Transverse colon (tissue), 4 donors: ENCODE data around the gene G3BP2. TPM values are rescaled to one million over a fixed set of nuclear protein-coding genes. Genes with fewer than 3 reads are reported as not detected.
"Not testable (repeated sequence)": the region's sequence is repeated elsewhere in the genome, so short reads cannot be mapped to it uniquely, and the experiment has no call there.

Source experiments
- DNase-seq: peaks from one replicate; pipeline ENCODE4 v3.0.0-alpha.2; 2019
- H3K27ac ChIP-seq, 4 donors: fragments of 200-600 bp; sonication (generic); 2 replicates each; pipeline ENCODE4 v1.5.1; 2016 to 2018; ENCODE audit warnings: inconsistent platforms in 4 of 4
- H3K27me3 ChIP-seq: fragments of 200-600 bp; sonication (generic); 2 replicates; pipeline ENCODE4 v1.5.1; 2017; ENCODE audit warnings: inconsistent platforms
- H3K36me3 ChIP-seq, 4 donors: fragments of 200-600 bp; sonication (generic); 2 replicates each; pipeline ENCODE4 v1.5.1; 2017 to 2019; ENCODE audit warnings: inconsistent platforms in 4 of 4
- H3K4me1 ChIP-seq, 4 donors: fragments of 200-600 bp; sonication (generic); 2 replicates each; pipeline ENCODE4 v1.5.1; 2017 to 2020; ENCODE audit warnings: inconsistent platforms in 4 of 4
- H3K4me3 ChIP-seq, 4 donors: fragments of 200-600 bp; sonication (generic); 1 replicate in 1 of 4; 2 replicates in 3 of 4; pipeline versions ENCODE4 v1.5.1 to v1.6.1; 2017 to 2019; ENCODE audit warnings: inconsistent platforms in 4 of 4
- H3K9me3 ChIP-seq, 2 donors: fragments of 200-600 bp; sonication (generic); 2 replicates each; pipeline ENCODE4 v1.5.1; 2017 to 2019; ENCODE audit warnings: inconsistent platforms in 2 of 2
- EP300 ChIP-seq: sonication (generic); formaldehyde crosslinking; IDR thresholded peaks from one replicate; pipeline ENCODE4 v1.6.1; 2017; ENCODE audit warnings: antibody characterized with exemption, low read depth
- POLR2A ChIP-seq: fragments of 450-650 bp; IDR thresholded peaks from one replicate; pipeline ENCODE4 v1.6.1; 2016; ENCODE audit warnings: antibody characterized with exemption, mild to moderate bottlenecking, moderate library complexity
- POLR2AphosphoS5 ChIP-seq, 3 donors: sonication (generic); formaldehyde crosslinking; IDR thresholded peaks; one replicate each; pipeline ENCODE4 v1.6.1; 2016; ENCODE audit warnings: antibody characterized with exemption in 3 of 3
- WGBS, 2 donors: methylation state at CpG; one replicate each; pipeline ENCODE4 v1.1.5; 2018; ENCODE audit warnings: low coverage in 1 of 2; 5-methylcytosine and 5-hydroxymethylcytosine counted together
- in situ Hi-C, 4 donors: fragments of 200-750 bp; cut with MboI; loops; one replicate each; pipeline versions ENCODE4 v1.15.0 to v1.15.1; 2017; ENCODE audit warnings: low sequenced_read_pairs in 3 of 4, low pct_ligation_motif_present in 1 of 4, low pct_unique_long_range_greater_than_20kb in 1 of 4
- intact Hi-C: fragments of 100-400 bp; cut with DNase I; formaldehyde crosslinking; loops from one replicate; pipeline ENCODE4 v1.15.1; 2023; ENCODE audit warnings: low total_unique reads
- total RNA-seq, 4 donors: library from RNA; depleted of rRNA; stranded (reverse); fragments of >200 nt; gene quantifications; one replicate each; pipeline ENCODE4 v1.1.0, GENCODE V29; 2016
- TF ChIP-seq, protein P1 (sequence below), 5 experiments: fragments of 200-600 bp in 3 of 5; fragments of 450-650 bp in 2 of 5; sonication (generic) in 3 of 5; IDR thresholded peaks; 1 replicate in 2 of 5; 2 replicates in 3 of 5; pipeline ENCODE4 v1.5.1; 2016 to 2017; ENCODE audit warnings: antibody characterized with exemption in 5 of 5, inconsistent platforms in 3 of 5, mild to moderate bottlenecking in 2 of 5, moderate library complexity in 1 of 5

Gene G3BP2
- 100 to 1,000 TPM in 2 of 4 donors, 10 to 100 TPM in 2; 50.7 to 110 (median 88.0) TPM for total RNA-seq

DNA sequence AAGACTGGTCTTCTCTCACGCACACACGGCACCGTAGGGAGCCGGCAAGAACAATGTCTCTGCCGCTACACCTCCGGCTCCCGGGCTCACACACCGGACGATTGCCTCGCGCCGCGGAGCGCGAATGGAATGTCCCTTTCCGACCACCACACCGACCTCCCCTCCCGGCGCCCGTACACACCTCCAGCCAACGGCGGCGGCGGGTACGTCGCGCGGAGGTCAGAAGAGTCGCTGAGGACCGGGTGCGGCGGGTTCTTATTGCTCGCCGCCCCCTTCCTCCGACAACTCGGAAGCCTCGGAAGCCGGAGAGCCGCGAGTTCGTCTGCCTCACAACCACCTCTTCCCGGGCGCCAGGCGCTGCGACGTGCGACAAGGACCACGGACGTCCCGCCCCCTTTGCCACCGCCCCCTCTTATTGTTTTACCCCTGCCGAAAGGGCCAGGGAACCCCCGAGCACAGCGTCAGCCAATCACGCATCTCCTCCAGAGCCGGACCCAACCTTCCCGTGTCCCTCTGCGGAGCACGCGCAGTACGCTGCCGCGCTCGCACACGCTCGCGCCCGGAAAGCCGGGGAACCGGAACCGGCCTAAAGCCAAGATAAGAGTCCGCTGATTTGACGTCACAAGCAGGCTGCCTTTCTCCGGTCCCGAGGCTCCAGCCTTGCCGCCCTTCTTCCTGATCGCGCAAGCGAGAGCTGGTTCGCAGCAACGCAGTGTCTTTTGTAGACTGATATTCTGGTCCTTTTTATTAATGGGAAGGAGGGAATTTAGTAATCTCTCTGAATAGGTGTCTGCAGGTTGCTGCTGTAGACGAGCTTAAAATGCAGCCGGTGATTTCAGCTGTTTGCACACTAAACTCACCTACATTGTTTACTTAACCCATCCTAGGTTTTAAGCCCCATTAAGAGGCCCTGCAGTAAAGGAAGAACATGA lies at the start of gene G3BP2:
Gene G3BP2 (minus strand): TSS at position 385 of the 932 bp plus-strand sequence. CDS start 11,386 bp downstream, outside the sequence.
- Histone ChIP-seq H3K4me1 (peaks cover 17 to 55% (median 28%) of the 10 kb centered on the region in 4 donors), H3K9me3 (no peaks in the 10 kb centered on the region), H3K4me3 (peak within 1 kb of the TSS; percentile 76 to 98 (median 80)), H3K27ac (peak within 1 kb of the TSS; percentile 92 to 100 (median 96)), H3K27me3 (no peaks in the 10 kb centered on the region), H3K36me3 (no peaks in the 10 kb centered on the region)
- peak; percentile 99 for DNase-seq
- WGBS, 2 donors: 0 to 1% methylated on average over 3 to 73 of the region's 83 CpGs
- peak; percentile 91 to 98 (median 96) for TF ChIP-seq POLR2AphosphoS5 (IDR thresholded peaks at IDR 0.05)
- TF ChIP-seq, protein P1, sequence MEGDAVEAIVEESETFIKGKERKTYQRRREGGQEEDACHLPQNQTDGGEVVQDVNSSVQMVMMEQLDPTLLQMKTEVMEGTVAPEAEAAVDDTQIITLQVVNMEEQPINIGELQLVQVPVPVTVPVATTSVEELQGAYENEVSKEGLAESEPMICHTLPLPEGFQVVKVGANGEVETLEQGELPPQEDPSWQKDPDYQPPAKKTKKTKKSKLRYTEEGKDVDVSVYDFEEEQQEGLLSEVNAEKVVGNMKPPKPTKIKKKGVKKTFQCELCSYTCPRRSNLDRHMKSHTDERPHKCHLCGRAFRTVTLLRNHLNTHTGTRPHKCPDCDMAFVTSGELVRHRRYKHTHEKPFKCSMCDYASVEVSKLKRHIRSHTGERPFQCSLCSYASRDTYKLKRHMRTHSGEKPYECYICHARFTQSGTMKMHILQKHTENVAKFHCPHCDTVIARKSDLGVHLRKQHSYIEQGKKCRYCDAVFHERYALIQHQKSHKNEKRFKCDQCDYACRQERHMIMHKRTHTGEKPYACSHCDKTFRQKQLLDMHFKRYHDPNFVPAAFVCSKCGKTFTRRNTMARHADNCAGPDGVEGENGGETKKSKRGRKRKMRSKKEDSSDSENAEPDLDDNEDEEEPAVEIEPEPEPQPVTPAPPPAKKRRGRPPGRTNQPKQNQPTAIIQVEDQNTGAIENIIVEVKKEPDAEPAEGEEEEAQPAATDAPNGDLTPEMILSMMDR (IDR thresholded peaks at IDR 0.05): no peak
- peak; percentile 98 for TF ChIP-seq POLR2A
- in situ Hi-C loops (loop anchor here in 1 of 4 donors (10.0 kb wide), 1 partner anchor 52 kb away; the partner anchor contains the start of gene USO1), intact Hi-C loops (no loop called here)

- in situ Hi-C loops: loop anchor here in 2 of 4 donors (10.0 kb wide), 2 partner anchors 48 to 68 kb away; partner anchors contain the start of gene G3BP2 (in 1 of the 2)
- 38 to 59% methylated on average over 2 to 3 of the region's 3 CpGs for WGBS, 2 donors
- no peak overlapping the region for H3K4me3 ChIP-seq
- intact Hi-C loops: loop anchor here (5.0 kb wide), 1 partner anchor 45 kb away; no protein-coding TSS in a partner anchor
- H3K27ac ChIP-seq: no peak overlapping the region
- H3K27me3 ChIP-seq: no peaks in the 10 kb centered on the region
- H3K9me3 ChIP-seq: no peaks in the 10 kb centered on the region
- DNase-seq: no peak
- peaks cover 9 to 33% (median 29%) of the 10 kb centered on the region in 4 donors for H3K4me1 ChIP-seq
- TF ChIP-seq POLR2A (no peak), EP300 (no peak), POLR2AphosphoS5 (IDR thresholded peaks at IDR 0.05) (no peak)
- TF ChIP-seq, protein P1 (IDR thresholded peaks at IDR 0.05): no peak
- H3K36me3 ChIP-seq: no peaks in the 10 kb centered on the region
These were observed 49.2 kb upstream of the G3BP2 start for GRCh38 chr4:75722417-75722816.

GRCh38 chr4:75718529-75718928 lies 45.3 kb upstream of the G3BP2 start:
- Histone ChIP-seq H3K27me3 (no peaks in the 10 kb centered on the region), H3K36me3 (no peaks in the 10 kb centered on the region), H3K4me3 (no peak overlapping the region), H3K9me3 (no peaks in the 10 kb centered on the region), H3K4me1 (peaks cover 0 to 25% (median 11%) of the 10 kb centered on the region in 4 donors), H3K27ac (no peak overlapping the region)
- TF ChIP-seq POLR2A (no peak), POLR2AphosphoS5 (IDR thresholded peaks at IDR 0.05) (no peak), EP300 (no peak)
- TF ChIP-seq, protein P1 (IDR thresholded peaks at IDR 0.05): no peak
- in situ Hi-C loops (no loop called here), intact Hi-C loops (no loop called here)
- 93 to 100% methylated on average over 1 to 2 of the region's 2 CpGs for WGBS, 2 donors
- DNase-seq: no peak

GRCh38 chr4:75717408-75717807 lies 44.2 kb upstream of the G3BP2 start:
- in situ Hi-C loops (no loop called here), intact Hi-C loops (no loop called here)

GRCh38 chr4:75716054-75716453 lies 42.8 kb upstream of the G3BP2 start:
- WGBS, 2 donors: 97% methylated on average over 3 of the region's 3 CpGs; no CpG with 5 or more reads in 1 of the 2 donors
- H3K27ac ChIP-seq, H3K27me3 ChIP-seq, H3K4me3 ChIP-seq, H3K36me3 ChIP-seq, intact Hi-C loops, H3K9me3 ChIP-seq, DNase-seq, in situ Hi-C loops: not testable (repeated sequence)
- H3K4me1 ChIP-seq: peaks cover 0 to 12% (median 0%) of the 10 kb centered on the region in 4 donors

More at GRCh38 chr4:75717408-75717807, 44.2 kb upstream of the G3BP2 start:
- no peak for DNase-seq
- H3K4me3 ChIP-seq: no peak overlapping the region
- no peaks in the 10 kb centered on the region for H3K27me3 ChIP-seq
- 100% methylated on average over 1 of the region's 1 CpG; no CpG with 5 or more reads in 1 of the 2 donors for WGBS, 2 donors
- TF ChIP-seq POLR2A (no peak), EP300 (no peak), POLR2AphosphoS5 (IDR thresholded peaks at IDR 0.05) (no peak)
- TF ChIP-seq, protein P1 (IDR thresholded peaks at IDR 0.05): no peak
- H3K27ac ChIP-seq: no peak overlapping the region
- no peaks in the 10 kb centered on the region for H3K36me3 ChIP-seq
- no peaks in the 10 kb centered on the region for H3K9me3 ChIP-seq
- H3K4me1 ChIP-seq: peaks cover 0 to 14% (median 1%) of the 10 kb centered on the region in 4 donors
